HG03139 (cell line): Measurements from ENCODE around the gene SOX21.

Source experiments
- ATAC-seq: cut with Tn5 transposase; IDR thresholded peaks from one replicate; pipeline ENCODE4 v1.9.1; 2021; ENCODE audit not compliant: unreplicated experiment

SOX21 gene

GRCh38 chr13:94709001-94709834 lies 3.1 kb downstream of the SOX21 start:
- no peak for ATAC-seq

- ATAC-seq, result no peak
These were observed 4.1 kb downstream of the SOX21 start for GRCh38 chr13:94708031-94708859.

GRCh38 chr13:94707400-94708021 lies 4.8 kb downstream of the SOX21 start:
- no peak for ATAC-seq

- ATAC-seq, result no peak
These were observed 5.4 kb downstream of the SOX21 start for GRCh38 chr13:94706843-94707399.

- no peak for ATAC-seq
These were observed 6.1 kb downstream of the SOX21 start for GRCh38 chr13:94706101-94706842.

GRCh38 chr13:94705081-94706030 lies 7.0 kb downstream of the SOX21 start:
- no peak for ATAC-seq

GRCh38 chr13:94704377-94705080 lies 7.8 kb downstream of the SOX21 start:
- no peak for ATAC-seq

- no peak for ATAC-seq
These were observed 8.5 kb downstream of the SOX21 start for GRCh38 chr13:94703721-94704314.

GRCh38 chr13:94703271-94703670 lies 9.1 kb downstream of the SOX21 start:
- no peak for ATAC-seq

GRCh38 chr13:94702181-94703041 lies 9.9 kb downstream of the SOX21 start:
- ATAC-seq, result no peak

- no peak for ATAC-seq
These were observed 10.8 kb downstream of the SOX21 start for GRCh38 chr13:94701313-94702180.

- no peak for ATAC-seq
These were observed 11.8 kb downstream of the SOX21 start for GRCh38 chr13:94700536-94700935.

- ATAC-seq, result no peak
These were observed 12.3 kb downstream of the SOX21 start for GRCh38 chr13:94700051-94700535.

GRCh38 chr13:94696171-94696570 lies 16.2 kb downstream of the SOX21 start:
- no peak for ATAC-seq

GRCh38 chr13:94692030-94692429 lies 20.3 kb downstream of the SOX21 start:
- no peak for ATAC-seq

- no peak for ATAC-seq
These were observed 28.9 kb downstream of the SOX21 start for GRCh38 chr13:94683409-94683808.
